ENCODE measurements around the gene TMTC4. TPM values are rescaled to one million over a fixed set of nuclear protein-coding genes. Genes with fewer than 3 reads are reported as not detected.

The TMTC4 gene
- total RNA-seq, 4 donors from 2014 or later: 17.6 to 37.9 (median 21.0) TPM

- Histone ChIP-seq H3K9me3 (no peaks in the 10 kb centered on the region), H3K4me3 (no peak overlapping the region), H3K4me1 (no peaks in the 10 kb centered on the region), H3K27ac (no peak overlapping the region), H3K27me3 (no peaks in the 10 kb centered on the region), H3K36me3 (no peaks in the 10 kb centered on the region)
- WGBS: 97% methylated on average over 2 of the region's 2 CpGs
- no peak for TF ChIP-seq POLR2A (IDR thresholded peaks at IDR 0.05)
- TF ChIP-seq CTCF (IDR thresholded peaks at IDR 0.05): no peak
- TF ChIP-seq EP300 (IDR thresholded peaks at IDR 0.05): no peak
- TF ChIP-seq POLR2AphosphoS5 (IDR thresholded peaks at IDR 0.05): no peak
- no peak for DNase-seq (ENCODE audit: low spot score in 2 of 2)
Measured at GRCh38 chr13:100596516-100596915, 78.1 kb downstream of the TMTC4 start.

- DNase-seq (ENCODE audit: low spot score in 2 of 2): no peak
- H3K4me3 ChIP-seq: no peak overlapping the region
- no peaks in the 10 kb centered on the region for H3K4me1 ChIP-seq
- WGBS: 62% methylated on average over 4 of the region's 4 CpGs
- H3K36me3 ChIP-seq: no peaks in the 10 kb centered on the region
- TF ChIP-seq CTCF (IDR thresholded peaks at IDR 0.05) (peak in 1 of 2 donors; percentile 20), POLR2A (IDR thresholded peaks at IDR 0.05) (no peak)
- H3K9me3 ChIP-seq: no peaks in the 10 kb centered on the region
- no peak overlapping the region for H3K27ac ChIP-seq
- no peaks in the 10 kb centered on the region for H3K27me3 ChIP-seq
Measured at GRCh38 chr13:100594731-100595130, 79.9 kb downstream of the TMTC4 start.

- DNase-seq (ENCODE audit: low spot score in 2 of 2): no peak
- Histone ChIP-seq H3K27ac (no peak overlapping the region), H3K36me3 (no peaks in the 10 kb centered on the region), H3K27me3 (no peaks in the 10 kb centered on the region), H3K4me1 (peaks cover under 1% of the 10 kb centered on the region), H3K9me3 (no peaks in the 10 kb centered on the region), H3K4me3 (no peak overlapping the region)
- 87% methylated on average over 9 of the region's 9 CpGs for WGBS
- TF ChIP-seq EP300 (IDR thresholded peaks at IDR 0.05) (no peak), POLR2A (IDR thresholded peaks at IDR 0.05) (no peak), POLR2AphosphoS5 (IDR thresholded peaks at IDR 0.05) (no peak)
Measured at GRCh38 chr13:100594255-100594654, 80.3 kb downstream of the TMTC4 start.

- no peaks in the 10 kb centered on the region for H3K27me3 ChIP-seq
- peaks cover 20% of the 10 kb centered on the region for H3K4me1 ChIP-seq
- TF ChIP-seq POLR2A (IDR thresholded peaks at IDR 0.05) (no peak), CTCF (IDR thresholded peaks at IDR 0.05) (no peak), EP300 (IDR thresholded peaks at IDR 0.05) (no peak), POLR2AphosphoS5 (IDR thresholded peaks at IDR 0.05) (no peak)
- 55% methylated on average over 6 of the region's 6 CpGs for WGBS
- H3K27ac ChIP-seq: no peak overlapping the region
- DNase-seq (ENCODE audit: low spot score in 2 of 2): no peak
- H3K9me3 ChIP-seq: no peaks in the 10 kb centered on the region
- H3K36me3 ChIP-seq: no peaks in the 10 kb centered on the region
- H3K4me3 ChIP-seq: peak overlapping the region; percentile 77
Measured at GRCh38 chr13:100589178-100589725, 85.3 kb downstream of the TMTC4 start.

- DNase-seq (ENCODE audit: low spot score in 2 of 2): peak; percentile 73 to 84
- peak within 1 kb of the TSS; percentile 76 for H3K27ac ChIP-seq
- H3K4me3 ChIP-seq: peak within 1 kb of the TSS; percentile 77
- 18% methylated on average over 14 of the region's 82 CpGs for WGBS
- peaks cover 20% of the 10 kb centered on the region for H3K4me1 ChIP-seq
- H3K9me3 ChIP-seq: no peaks in the 10 kb centered on the region
- no peaks in the 10 kb centered on the region for H3K27me3 ChIP-seq
- TF ChIP-seq EP300 (IDR thresholded peaks at IDR 0.05) (no peak), CTCF (IDR thresholded peaks at IDR 0.05) (peak; percentile 51 to 82)
- no peaks in the 10 kb centered on the region for H3K36me3 ChIP-seq
Measured at GRCh38 chr13:100588331-100589177, 86.0 kb downstream of the TMTC4 start, which contains the start of gene GGACT. Gene GGACT (minus strand): TSS chr13:100588789. CDS start chr13:100532591, 56,198 bp downstream.
